ENCODE results near the gene RTN1.

RTN1 gene

DNA sequence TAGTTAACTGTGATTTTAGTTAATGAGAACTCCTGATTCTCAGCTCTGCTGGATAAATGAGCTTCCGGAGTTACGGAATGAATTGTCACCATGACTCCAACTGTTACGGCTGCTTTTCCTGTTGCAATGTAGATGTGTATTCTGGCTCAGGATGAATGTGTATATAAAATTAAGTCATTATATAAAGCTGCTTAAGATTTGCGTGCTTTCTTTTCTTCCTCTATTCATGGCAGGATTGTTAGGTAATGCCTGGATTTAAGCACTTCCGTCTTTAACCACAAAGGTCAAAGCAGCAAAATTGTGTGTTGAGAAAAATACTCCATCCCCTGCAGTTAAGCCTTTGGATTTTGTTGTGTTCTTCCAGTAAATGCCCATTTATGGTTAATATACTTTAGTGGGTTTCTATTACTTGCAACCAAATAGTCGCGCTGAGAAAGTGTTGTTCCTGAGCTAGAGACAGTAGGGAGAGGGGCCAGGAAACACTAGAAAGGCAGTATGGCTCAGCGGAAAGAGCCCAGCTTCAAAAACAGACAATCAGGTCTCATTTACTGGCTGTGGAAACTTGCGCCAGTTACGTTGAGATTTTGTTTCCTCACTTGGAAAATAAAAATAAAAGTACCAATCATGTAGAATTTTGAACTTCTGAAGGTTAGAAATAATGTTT lies 284.6 kb downstream of the RTN1 start:
- H3K4me3 ChIP-seq (ENCODE audit: low read length) = no peak overlapping the region
- DNase-seq (ENCODE audit: low read depth, low spot score) = no peak

DNA sequence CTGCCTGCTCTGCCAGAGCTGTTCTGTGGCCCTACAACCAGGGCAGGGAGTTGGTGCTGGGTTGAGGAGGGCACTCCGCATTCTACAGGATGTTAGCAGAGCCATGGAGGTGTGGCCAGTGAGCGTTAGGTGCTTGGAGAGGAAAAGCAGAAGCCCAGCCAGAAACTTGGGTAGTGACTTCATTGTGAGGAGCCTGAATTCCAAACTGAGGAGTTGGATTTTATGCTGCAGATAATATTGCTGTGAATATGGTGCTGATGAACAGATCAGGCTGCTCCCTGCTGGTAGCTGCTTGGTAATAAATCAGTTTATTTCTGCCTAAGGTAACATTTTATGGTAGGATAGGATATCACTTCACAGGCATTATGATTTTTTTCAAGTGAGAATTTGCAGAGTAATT lies 286.8 kb downstream of the RTN1 start:
- H3K4me3 ChIP-seq (ENCODE audit: low read length) = no peak overlapping the region
- DNase-seq (ENCODE audit: low read depth, low spot score) = no peak

- no peak overlapping the region for H3K4me3 ChIP-seq (ENCODE audit: low read length)
- no peak for DNase-seq (ENCODE audit: low read depth, low spot score)
Observed at GRCh38 chr14:59582845-59583509, 287.6 kb downstream of the RTN1 start.

DNA sequence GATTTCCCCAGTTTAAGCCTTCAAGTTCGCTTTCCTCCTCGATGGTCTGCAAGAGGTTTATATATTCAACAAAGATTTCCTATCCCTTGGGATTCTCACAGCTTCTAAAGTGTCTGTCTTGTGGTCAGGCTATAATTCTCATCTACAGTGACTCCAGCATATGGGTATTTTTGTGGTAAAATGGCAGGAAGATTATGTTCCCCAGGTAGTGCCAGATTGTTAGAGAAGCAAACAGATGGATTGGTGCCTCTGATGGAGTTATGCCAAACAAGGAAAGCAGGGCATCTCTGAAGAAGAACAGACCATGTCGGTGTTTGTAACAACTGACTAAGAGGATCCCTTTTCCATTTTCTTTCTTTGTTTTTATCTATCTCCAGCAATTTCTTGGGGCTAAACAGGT lies 288.4 kb downstream of the RTN1 start:
- DNase-seq (ENCODE audit: low read depth, low spot score) = no peak
- no peak overlapping the region for H3K4me3 ChIP-seq (ENCODE audit: low read length)

GRCh38 chr14:59580911-59581310 lies 289.7 kb downstream of the RTN1 start:
- DNase-seq (ENCODE audit: low read depth, low spot score) = no peak

DNA sequence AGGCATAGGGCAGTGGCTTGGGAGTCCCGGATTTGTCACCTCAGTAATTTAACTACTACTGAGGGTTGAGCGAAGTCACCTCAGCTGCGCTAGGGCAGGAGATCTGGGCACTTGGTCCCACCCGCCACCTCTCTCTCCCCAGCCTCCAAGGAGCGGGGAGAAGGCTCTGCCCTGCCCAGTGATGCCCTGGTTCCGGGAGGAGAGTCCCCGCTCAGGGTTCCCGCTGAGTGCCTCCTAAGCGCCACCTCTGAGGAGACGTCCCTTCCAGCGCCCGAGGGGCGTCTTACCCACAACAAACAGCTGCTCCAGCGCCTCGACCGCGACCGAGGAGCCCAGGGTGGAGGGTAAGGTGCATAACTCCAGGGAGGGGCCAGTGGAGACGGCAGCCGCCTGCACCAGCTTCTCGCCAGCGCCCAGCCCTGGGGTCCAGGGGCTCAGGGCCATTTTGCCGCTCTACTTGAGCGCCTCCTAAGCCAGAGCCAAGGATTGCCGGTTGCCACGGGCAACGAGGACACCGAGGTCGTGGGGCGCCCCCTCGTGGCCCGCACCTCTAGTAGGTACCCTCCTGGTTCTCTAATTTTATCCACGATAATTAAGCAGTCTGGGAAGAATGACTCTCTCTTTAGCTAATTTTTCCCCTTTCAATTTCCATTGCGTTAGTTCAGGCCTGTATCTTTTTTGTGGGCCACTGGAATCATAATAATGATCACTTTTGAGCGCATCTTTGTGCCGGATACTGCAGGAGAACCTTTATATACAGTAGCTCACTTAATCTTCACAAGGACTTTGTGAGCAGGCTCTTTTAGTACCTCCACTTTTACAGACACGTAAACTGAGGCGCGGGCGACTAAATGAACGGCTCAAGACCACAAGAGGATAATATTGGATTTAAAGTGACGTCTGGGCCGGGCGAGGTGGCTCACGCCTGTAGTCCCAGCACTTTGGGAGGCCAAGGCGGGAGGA lies 294.0 kb downstream of the RTN1 start, which contains the start of gene CCDC175:
Gene CCDC175 (minus strand): TSS at position 481 of the 963 bp plus-strand sequence. CDS start 37 bp downstream, at position 444.
- peak within 1 kb of the TSS; percentile 42 for H3K4me3 ChIP-seq (ENCODE audit: low read length)
- peak; percentile 56 for DNase-seq (ENCODE audit: low read depth, low spot score)

More at GRCh38 chr14:59580911-59581310, 289.7 kb downstream of the RTN1 start:
- H3K4me3 ChIP-seq (ENCODE audit: low read length) = no peak overlapping the region

DNA sequence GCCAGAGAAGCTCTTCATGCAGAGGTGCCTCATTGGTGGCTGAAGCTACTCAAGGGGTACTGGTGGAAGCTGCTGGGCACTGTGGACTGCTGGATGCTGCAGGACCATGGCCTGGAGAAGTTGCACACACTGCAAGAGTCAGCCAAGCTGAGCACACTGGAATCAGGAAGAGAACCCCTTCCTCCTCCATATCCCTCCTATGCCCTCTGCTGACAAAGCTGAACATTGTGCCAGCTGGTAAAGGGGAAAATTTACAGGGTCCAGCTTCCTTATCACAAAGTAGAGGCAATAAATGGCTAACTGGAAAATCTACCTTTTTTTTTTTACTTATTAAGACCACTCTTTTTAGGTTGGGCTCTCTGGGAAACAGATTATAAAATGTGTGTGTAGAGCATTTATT lies 300.5 kb downstream of the RTN1 start:
- no peak overlapping the region for H3K4me3 ChIP-seq (ENCODE audit: low read length)
- DNase-seq (ENCODE audit: low read depth, low spot score) = no peak

- no peak overlapping the region for H3K4me3 ChIP-seq (ENCODE audit: low read length)
- no peak for DNase-seq (ENCODE audit: low read depth, low spot score)
Observed at GRCh38 chr14:59566725-59567124, 303.9 kb downstream of the RTN1 start.

DNA sequence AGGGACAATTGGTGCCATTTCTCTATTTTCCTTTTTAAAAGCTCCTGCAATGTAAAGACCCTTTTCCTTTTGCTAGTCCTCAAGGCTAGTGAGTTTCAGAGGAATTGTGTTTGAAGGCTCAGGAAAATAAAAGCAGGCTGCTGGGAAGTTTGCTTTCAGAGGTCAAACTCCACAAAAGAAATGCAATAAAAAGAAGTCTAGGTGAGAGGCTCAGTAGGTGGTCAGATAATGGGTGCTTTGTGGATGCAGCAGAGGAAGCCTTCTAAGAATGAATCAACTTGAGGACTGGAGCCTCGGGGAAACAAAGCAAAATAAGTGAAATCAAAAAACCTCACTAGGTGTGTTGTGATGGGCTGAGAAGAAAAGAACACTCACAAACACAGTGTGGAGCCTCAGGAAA lies 304.3 kb downstream of the RTN1 start:
- no peak for DNase-seq (ENCODE audit: low read depth, low spot score)
- no peak overlapping the region for H3K4me3 ChIP-seq (ENCODE audit: low read length)

GRCh38 chr14:59565087-59565486 lies 305.5 kb downstream of the RTN1 start:
- DNase-seq (ENCODE audit: low read depth, low spot score) = no peak
- H3K4me3 ChIP-seq (ENCODE audit: low read length) = no peak overlapping the region

DNA sequence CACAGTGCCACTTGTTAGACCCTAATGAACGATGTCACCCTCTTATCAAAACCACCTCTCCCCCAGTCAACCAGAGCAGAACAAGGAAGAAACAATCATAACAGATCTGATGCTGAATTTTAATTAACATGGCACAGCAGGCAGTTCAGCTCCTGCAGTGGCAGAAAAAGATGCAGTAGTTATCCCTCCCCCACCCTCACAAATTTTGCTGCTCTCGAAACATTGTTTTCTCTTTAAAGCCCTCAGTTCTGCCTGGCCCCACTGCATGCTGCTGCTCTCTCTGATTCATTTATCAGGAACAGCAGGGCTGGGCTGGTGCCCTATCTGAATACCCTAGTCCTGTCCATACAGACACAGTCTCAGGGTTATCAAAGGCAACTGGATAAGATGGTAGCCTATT lies 306.2 kb downstream of the RTN1 start:
- DNase-seq (ENCODE audit: low read depth, low spot score) = no peak
- no peak overlapping the region for H3K4me3 ChIP-seq (ENCODE audit: low read length)

DNA sequence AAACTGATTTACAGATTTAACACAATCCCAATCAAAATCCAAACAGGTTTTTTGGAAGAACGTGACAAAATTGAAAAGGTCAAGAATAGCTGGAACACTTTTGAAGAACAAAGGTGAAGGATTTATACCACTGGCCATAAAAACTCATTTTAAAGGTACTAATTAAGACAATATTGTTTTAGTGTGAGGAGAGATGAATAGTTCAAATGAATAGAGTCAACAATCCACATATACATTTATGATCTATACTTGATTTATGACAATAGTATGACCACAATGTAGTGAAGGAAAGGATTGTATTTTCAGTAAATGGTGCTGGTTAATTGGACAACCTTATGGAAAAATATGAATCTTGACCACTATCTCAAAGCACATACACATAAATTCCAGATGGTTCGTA lies 323.3 kb downstream of the RTN1 start:
- DNase-seq (ENCODE audit: low read depth, low spot score) = no peak
- no peak overlapping the region for H3K4me3 ChIP-seq (ENCODE audit: low read length)
